ENCODE data around the gene API5. TPM values are rescaled to one million over a fixed set of nuclear protein-coding genes. Genes with fewer than 3 reads are reported as not detected.
A peak's percentile ranks its signal among the peaks of the same experiment; 100 is the strongest.

Gene API5
- total and polyA plus RNA-seq, 2 experiments from 2014 or later, result 44.8 to 107 TPM

DNA sequence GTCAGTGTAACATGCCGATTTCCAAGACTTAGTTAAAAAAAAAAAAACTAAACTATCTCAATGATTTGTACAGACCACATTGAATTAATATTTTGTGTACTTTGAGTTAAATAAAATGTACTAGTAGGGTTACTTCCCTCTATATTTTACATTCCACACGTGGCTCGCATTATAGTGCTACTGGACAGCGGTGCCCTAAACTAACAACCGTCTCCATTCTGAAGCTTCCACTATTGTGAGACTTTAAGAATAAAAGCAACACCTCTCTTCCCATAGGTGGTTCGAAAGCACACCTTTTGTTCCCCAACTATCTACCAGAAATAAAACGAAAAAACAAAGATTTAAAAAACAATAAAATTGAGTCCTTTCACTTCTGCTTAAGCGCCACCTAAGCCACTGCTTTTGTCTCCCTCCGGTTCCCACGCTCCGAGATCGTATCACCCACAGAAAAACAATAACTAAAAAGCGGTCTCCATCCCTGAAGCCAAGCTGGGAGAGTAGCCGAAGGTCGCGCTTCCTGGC, 46.5 kb downstream of the API5 start:
- no peaks in the 10 kb centered on the region for H3K9me2 ChIP-seq (replicated peaks; ENCODE audit: insufficient read depth)
- TF ChIP-seq, protein P1, sequence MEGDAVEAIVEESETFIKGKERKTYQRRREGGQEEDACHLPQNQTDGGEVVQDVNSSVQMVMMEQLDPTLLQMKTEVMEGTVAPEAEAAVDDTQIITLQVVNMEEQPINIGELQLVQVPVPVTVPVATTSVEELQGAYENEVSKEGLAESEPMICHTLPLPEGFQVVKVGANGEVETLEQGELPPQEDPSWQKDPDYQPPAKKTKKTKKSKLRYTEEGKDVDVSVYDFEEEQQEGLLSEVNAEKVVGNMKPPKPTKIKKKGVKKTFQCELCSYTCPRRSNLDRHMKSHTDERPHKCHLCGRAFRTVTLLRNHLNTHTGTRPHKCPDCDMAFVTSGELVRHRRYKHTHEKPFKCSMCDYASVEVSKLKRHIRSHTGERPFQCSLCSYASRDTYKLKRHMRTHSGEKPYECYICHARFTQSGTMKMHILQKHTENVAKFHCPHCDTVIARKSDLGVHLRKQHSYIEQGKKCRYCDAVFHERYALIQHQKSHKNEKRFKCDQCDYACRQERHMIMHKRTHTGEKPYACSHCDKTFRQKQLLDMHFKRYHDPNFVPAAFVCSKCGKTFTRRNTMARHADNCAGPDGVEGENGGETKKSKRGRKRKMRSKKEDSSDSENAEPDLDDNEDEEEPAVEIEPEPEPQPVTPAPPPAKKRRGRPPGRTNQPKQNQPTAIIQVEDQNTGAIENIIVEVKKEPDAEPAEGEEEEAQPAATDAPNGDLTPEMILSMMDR (IDR thresholded peaks at IDR 0.05; ENCODE audit: poor library complexity), result no peak
- H3K79me2 ChIP-seq, result peaks cover 44% of the 10 kb centered on the region
- WGBS (ENCODE audit: low lambda C conversion rate, missing lambda C conversion rate), result 9% methylated on average over 16 of the region's 16 CpGs
- DNase-seq (ENCODE audit: low spot score), result peak; percentile 12
- H4K20me1 ChIP-seq (ENCODE audit: insufficient read depth, poor library complexity, severe bottlenecking), result peaks cover 32% of the 10 kb centered on the region
- peak overlapping the region; percentile 73 for H3K4me2 ChIP-seq
- H3K4me3 ChIP-seq, result peak overlapping the region; percentile 53
- H3K27ac ChIP-seq, result peak overlapping the region; percentile 55
- H3K27me3 ChIP-seq, result no peaks in the 10 kb centered on the region
- no peaks in the 10 kb centered on the region for H3K9me3 ChIP-seq (ENCODE audit: low read depth)
- H3K36me3 ChIP-seq (replicated peaks; ENCODE audit: insufficient read depth, low read depth), result no peaks in the 10 kb centered on the region
- H2AFZ ChIP-seq, result peak overlapping the region; percentile 70
- peaks cover 14% of the 10 kb centered on the region for H3K4me1 ChIP-seq (ENCODE audit: insufficient read depth)

DNA sequence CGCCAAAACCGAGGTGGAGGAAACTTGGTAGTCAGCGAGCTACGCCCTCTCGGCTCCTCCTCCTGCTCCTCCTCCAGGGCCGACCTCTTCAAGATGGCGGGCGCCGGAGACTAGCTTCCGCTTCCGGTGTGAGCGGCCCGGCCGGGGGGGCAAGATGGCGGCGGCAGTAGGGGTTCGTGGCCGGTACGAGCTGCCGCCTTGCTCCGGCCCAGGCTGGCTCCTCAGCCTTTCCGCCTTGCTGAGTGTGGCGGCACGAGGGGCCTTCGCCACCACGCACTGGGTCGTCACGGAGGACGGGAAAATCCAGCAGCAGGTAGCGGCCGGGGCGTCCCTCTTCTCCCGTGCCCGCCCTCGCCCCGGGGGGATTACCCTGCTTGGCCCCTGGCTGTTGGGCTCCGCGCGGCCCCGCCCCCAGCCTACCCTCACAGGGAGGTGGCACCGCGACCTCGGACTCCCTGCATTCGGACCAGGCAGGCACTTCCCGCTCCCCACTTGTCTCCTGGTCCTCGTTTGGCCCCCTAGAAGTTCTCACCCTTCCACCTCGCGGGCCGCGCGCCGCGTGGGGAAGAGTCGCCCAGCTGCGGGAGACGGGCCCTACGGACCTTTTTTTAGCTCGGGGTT, 47.1 kb downstream of the API5 start, which contains the start of gene TTC17:
TTC17 (plus strand) TSS at position 120 of the 621 bp plus-strand sequence; CDS start at position 155, 35 bp downstream.
- peaks cover 50% of the 10 kb centered on the region for H3K79me2 ChIP-seq

DNA sequence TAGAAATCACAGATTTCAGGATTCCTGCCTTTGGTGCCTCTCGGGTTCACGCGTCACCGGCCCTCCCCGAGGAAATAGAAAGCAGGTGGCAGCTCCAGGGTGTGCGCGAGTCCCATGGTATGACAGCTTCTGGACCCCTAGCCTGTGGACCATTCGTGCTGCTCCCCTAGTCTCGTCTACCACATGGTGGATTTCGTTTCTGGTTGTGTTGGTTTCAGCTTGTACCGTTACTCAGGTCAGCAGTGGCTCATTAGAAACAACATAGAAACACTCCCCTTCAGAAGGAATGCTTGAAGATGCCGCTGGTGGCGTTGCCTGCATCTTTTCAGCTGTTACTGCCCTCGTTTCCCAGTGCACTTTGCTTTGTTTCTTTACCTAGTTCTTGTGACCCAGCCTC, 47.6 kb downstream of the API5 start:
- H3K9me2 ChIP-seq (replicated peaks; ENCODE audit: insufficient read depth), result no peaks in the 10 kb centered on the region
- peak overlapping the region; percentile 59 for H3K4me3 ChIP-seq
- peak; percentile 52 for DNase-seq (ENCODE audit: low spot score)
- H2AFZ ChIP-seq, result peak overlapping the region; percentile 60
- peaks cover 34% of the 10 kb centered on the region for H4K20me1 ChIP-seq (ENCODE audit: insufficient read depth, poor library complexity, severe bottlenecking)
- peak overlapping the region; percentile 91 for H3K27ac ChIP-seq
- H3K4me1 ChIP-seq (ENCODE audit: insufficient read depth), result peaks cover 14% of the 10 kb centered on the region
- no peak for TF ChIP-seq EZH2 (IDR thresholded peaks at IDR 0.05; ENCODE audit: borderline replicate concordance)
- TF ChIP-seq EZH2phosphoT487 (IDR thresholded peaks at IDR 0.05; ENCODE audit: low read depth, severe bottlenecking, unreplicated experiment), result no peak
- TF ChIP-seq, protein P1 (IDR thresholded peaks at IDR 0.05; ENCODE audit: poor library complexity), result no peak
- no peaks in the 10 kb centered on the region for H3K9me3 ChIP-seq (ENCODE audit: low read depth)
- peaks cover 55% of the 10 kb centered on the region for H3K79me2 ChIP-seq
- no peaks in the 10 kb centered on the region for H3K27me3 ChIP-seq
- WGBS (ENCODE audit: low lambda C conversion rate, missing lambda C conversion rate), result 0% methylated on average over 14 of the region's 14 CpGs
- peak overlapping the region; percentile 91 for H3K4me2 ChIP-seq
- no peaks in the 10 kb centered on the region for H3K36me3 ChIP-seq (replicated peaks; ENCODE audit: insufficient read depth, low read depth)

More for the DNA sequence above, 47.1 kb downstream of the API5 start, which contains the start of gene TTC17:
- peaks cover 14% of the 10 kb centered on the region for H3K4me1 ChIP-seq (ENCODE audit: insufficient read depth)
- H4K20me1 ChIP-seq (ENCODE audit: insufficient read depth, poor library complexity, severe bottlenecking), result peaks cover 34% of the 10 kb centered on the region
- H3K4me3 ChIP-seq, result peak within 1 kb of the TSS; percentile 59
- peak; percentile 96 for DNase-seq (ENCODE audit: low spot score)
- H3K9me3 ChIP-seq (ENCODE audit: low read depth), result no peaks in the 10 kb centered on the region
- 0% methylated on average over 41 of the region's 58 CpGs for WGBS (ENCODE audit: low lambda C conversion rate, missing lambda C conversion rate)
- H3K4me2 ChIP-seq, result peak within 1 kb of the TSS; percentile 91
- no peaks in the 10 kb centered on the region for H3K9me2 ChIP-seq (replicated peaks; ENCODE audit: insufficient read depth)
- H3K27me3 ChIP-seq, result no peaks in the 10 kb centered on the region
- H3K36me3 ChIP-seq (replicated peaks; ENCODE audit: insufficient read depth, low read depth), result no peaks in the 10 kb centered on the region
- H2AFZ ChIP-seq, result peak within 1 kb of the TSS; percentile 70
- H3K27ac ChIP-seq, result peak within 1 kb of the TSS; percentile 91
- TF ChIP-seq EZH2phosphoT487 (IDR thresholded peaks at IDR 0.05; ENCODE audit: low read depth, severe bottlenecking, unreplicated experiment), result no peak

DNA sequence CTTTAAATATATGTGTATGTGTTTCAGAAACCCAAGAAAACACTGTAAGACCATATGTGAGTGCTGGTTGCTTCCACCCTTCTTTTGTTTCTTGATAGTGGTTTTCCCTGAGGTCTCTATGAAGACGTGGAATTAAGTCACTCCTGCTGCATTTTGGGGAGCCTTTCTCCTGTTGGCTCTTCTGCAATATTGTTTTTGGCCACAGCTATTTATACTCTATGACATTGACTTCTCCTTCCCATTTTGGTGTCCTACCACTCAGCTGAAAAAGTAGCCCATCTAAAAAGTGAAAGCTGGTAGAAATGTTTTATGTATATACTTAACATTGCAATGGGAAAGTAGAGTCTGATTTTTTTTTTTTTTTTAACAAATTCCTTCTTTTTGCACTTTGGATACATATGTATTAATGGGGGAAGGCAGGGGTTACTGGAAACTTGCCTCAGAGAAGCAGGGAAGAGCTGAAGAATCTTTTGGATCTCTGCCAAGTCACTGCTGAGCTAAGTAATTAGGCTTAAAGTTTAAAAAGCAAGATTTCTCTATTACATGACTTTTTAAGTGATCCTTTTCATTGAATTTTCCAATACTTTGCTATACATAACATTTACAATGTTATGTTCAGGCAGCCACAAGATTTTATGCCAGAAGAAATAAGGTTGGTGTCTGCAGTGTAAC, 48.7 kb downstream of the API5 start:
- 63% methylated on average over 1 of the region's 1 CpG for WGBS (ENCODE audit: low lambda C conversion rate, missing lambda C conversion rate)
- Histone ChIP-seq H3K27me3 (no peaks in the 10 kb centered on the region), H3K79me2 (peaks cover 65% of the 10 kb centered on the region), H3K9me2 (replicated peaks; ENCODE audit: insufficient read depth) (no peaks in the 10 kb centered on the region), H2AFZ (no peak overlapping the region), H3K4me3 (peak overlapping the region; percentile 59), H3K9me3 (ENCODE audit: low read depth) (no peaks in the 10 kb centered on the region), H3K4me2 (peak overlapping the region; percentile 91), H3K4me1 (ENCODE audit: insufficient read depth) (peaks cover 14% of the 10 kb centered on the region), H3K36me3 (replicated peaks; ENCODE audit: insufficient read depth, low read depth) (no peaks in the 10 kb centered on the region), H4K20me1 (ENCODE audit: insufficient read depth, poor library complexity, severe bottlenecking) (peaks cover 34% of the 10 kb centered on the region), H3K27ac (no peak overlapping the region)
- DNase-seq (ENCODE audit: low spot score), result peak; percentile 44
- no peak for TF ChIP-seq EZH2 (IDR thresholded peaks at IDR 0.05; ENCODE audit: borderline replicate concordance)
- TF ChIP-seq, protein P1 (IDR thresholded peaks at IDR 0.05; ENCODE audit: poor library complexity), result no peak
- TF ChIP-seq EZH2phosphoT487 (IDR thresholded peaks at IDR 0.05; ENCODE audit: low read depth, severe bottlenecking, unreplicated experiment), result no peak

Data from hepatocyte (in vitro differentiated cells).